Suppressor macrophage (primary cell): ENCODE data around the gene SLC25A21.
"Not testable (repeated sequence)": the region's sequence is repeated elsewhere in the genome, so short reads cannot be mapped to it uniquely, and the experiment has no call there.

Experiments used
- DNase-seq, 4 experiments: peaks; one replicate each; pipeline ENCODE4 v3.0.0-alpha.2; 2020 to 2022

The SLC25A21 gene

GRCh38 chr14:36820901-36821300 is 351.5 kb downstream of the SLC25A21 start:
- DNase-seq = no peak

DNA sequence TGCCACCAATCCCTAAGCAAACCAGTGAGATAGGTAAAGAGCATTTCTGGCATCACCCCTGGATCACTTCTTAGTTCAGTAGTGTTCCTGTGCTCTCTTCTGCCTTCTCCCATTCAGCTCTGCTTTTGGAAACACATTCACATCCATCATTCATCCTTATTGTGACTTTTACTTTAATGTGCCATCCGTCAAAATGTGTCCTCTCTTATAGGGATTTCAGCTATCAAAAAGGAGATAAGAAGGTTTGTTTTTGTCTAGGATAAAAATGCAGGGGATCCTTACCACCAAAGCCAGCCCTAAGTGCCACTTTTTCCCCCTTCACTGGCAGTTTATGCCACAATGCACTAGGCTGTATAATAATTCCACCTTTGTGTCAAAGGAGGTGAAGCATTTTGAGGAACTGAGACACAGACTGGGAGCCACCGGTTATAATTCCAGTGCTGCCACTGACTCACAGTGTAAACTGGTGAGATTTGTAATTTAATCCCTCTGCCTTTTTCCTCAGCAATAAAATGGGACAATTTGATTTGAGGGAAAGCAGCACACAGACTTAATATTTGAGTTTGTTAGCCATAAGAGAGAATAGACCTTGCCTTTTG is 352.2 kb downstream of the SLC25A21 start:
- no peak for DNase-seq

GRCh38 chr14:36818794-36819384 is 353.5 kb downstream of the SLC25A21 start:
- DNase-seq = no peak

- no peak for DNase-seq
Observed at GRCh38 chr14:36818246-36818645, 354.2 kb downstream of the SLC25A21 start.

DNA sequence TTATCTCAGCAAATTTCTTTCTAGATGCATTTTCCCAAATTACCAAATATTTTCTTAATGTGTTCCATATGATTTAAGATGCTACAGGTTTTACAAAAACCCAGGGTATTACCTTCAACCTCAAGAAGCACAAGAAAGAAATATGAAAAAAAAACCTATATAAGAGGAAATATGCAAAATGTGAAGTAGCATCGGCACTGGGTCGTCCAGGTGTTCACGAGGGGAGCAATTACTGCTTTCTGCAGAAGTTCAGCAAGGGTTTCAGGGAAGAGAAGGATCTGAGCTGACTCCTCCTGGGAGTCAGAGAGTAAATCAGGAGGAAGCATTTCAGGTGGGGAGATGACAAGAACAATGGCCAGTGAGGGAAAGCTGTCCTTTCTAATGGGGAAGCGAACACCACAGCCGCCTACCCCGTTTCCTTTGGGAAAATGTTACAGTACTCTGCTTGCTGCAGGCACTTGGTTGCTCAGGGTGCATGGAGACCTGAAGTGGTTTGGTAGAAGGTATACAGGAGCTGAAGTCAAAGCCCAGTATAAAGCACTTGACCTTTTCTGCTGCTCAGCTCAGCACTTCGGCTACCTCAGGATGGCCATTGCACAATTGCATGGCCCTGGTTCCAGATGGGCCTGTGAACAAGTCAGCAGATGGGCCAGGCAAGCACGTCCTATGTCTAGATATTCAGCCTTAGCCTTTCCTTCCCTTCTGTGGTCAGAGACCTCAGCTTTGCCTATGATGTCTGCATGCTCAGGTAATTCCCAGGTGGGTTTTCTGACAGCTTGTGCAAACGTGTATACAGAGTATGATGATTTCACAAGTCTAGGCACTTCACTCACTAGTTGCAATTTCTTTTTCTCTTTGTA is 355.1 kb downstream of the SLC25A21 start:
- no peak for DNase-seq

DNA sequence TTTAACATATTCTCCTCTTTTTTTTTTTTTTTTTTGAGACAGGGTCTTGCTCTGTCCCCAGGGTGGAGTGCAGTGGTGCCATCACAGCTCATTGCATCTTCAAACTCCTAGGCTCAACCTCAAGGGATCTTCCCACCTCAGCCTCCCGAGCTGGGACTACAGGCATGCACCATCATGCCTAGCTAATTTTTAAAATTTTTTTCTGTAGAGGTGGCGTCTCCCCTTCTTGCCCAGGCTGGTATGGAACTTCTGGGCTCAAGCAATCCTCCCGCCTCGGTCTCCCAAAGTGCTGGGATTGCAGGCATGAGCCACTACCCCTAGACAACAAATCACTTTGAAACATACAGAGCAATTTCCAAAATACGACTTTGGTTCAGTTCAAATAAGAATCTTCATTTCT is 355.9 kb downstream of the SLC25A21 start:
- no peak for DNase-seq

DNA sequence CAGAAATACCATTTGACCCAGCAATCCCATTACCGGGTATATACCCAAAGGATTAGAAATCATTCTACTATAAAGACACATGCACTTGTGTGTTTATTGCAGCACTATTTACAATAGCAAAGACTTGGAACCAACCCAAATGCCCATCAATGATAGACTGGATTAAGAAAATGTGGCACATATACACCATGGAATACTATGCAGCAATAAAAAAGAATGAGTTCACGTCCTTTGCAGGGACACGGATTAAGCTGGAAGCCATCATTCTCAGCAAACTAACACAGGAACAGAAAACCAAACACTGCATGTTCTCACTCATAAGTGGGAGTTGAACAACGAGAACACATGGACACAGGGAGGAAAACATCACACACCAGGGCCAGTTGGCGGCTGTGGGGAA is 357.6 kb downstream of the SLC25A21 start:
- DNase-seq = not testable (repeated sequence)

GRCh38 chr14:36810209-36810608 is 362.2 kb downstream of the SLC25A21 start:
- no peak for DNase-seq

DNA sequence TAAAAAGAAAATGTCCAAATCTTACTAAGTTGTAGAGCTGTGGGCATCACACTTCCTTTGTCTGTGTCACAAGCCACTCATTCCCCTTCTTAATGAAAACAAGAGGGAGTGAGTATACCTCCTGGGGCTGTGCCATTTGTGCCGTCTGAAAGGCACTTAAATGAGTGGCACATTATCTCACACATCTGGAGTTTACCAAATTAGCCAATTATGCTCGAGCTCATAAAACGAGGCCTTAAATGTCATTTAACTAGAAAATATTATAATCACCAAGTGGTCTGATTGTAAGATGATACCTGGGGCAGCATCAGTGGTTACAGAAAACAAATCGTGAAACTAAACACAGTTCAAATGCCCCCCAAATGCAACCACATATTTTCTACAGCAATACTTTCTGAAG is 364.7 kb downstream of the SLC25A21 start:
- no peak for DNase-seq

- no peak for DNase-seq
Observed at GRCh38 chr14:36805131-36805559, 367.3 kb downstream of the SLC25A21 start.

DNA sequence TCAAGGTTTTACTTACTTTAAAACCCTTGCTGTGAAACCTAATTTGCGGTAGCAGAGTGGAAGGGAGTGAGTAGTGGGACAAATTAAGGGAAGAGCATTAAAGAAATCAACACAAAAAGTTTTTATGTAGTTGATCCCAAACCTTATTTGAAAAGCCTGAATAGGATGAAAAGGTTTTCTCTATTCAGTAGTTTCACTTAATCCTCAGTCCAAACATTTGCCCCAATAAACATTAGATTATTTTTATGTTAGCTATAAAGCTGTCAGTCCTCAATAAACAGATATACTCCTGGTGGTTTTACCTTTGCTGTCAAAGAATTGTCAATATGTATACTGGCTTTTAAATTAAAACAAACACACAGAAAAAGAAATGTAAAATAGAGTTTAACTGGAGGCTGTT is 374.8 kb downstream of the SLC25A21 start:
- no peak for DNase-seq

DNA sequence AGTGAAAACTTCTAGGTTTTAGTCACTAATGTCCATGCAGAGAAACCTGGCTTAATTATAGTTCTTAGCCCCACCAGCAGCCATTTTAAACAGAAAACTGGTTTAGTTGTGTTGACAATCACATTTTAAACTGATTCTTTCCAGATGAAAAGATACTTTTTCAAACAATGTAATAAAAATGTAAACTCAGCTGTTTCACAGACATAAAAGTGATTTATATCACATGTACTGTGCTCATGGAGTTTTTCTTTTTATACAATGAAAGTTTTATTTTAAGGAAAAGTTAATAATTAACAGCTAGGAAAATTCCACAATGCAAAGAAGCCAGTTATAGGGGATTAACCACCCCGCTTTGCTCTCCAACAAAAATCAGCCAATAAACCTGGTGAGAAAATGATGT is 381.0 kb downstream of the SLC25A21 start:
- DNase-seq = no peak

GRCh38 chr14:36785511-36785910 is 386.9 kb downstream of the SLC25A21 start:
- no peak for DNase-seq

- no peak for DNase-seq
Observed at GRCh38 chr14:36784541-36784940, 387.9 kb downstream of the SLC25A21 start.

DNA sequence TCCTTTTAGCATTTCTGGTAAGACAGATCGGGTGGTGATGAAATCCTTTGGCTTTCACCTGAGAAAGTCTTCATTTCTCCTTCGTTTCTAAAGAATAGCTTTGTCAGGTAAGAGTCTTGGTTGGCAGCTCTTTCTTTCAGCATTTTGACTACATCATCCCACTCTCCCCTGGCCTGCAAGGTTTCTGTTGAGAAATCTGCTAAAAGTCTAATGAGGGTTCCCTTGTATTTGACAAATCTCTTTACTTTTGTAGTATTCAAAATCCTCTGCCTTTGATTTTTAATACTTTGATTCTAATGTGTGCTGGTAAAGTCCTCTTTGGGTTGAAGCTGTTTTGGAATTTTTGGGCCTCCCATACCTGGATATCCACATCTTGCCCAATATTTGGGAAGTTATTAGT is 390.5 kb downstream of the SLC25A21 start:
- DNase-seq = no peak

GRCh38 chr14:36773558-36773957 is 398.8 kb downstream of the SLC25A21 start:
- DNase-seq = no peak

- DNase-seq = no peak
Observed at GRCh38 chr14:36773136-36773540, 399.3 kb downstream of the SLC25A21 start.

- no peak for DNase-seq
Observed at GRCh38 chr14:36771028-36771640, 401.3 kb downstream of the SLC25A21 start.

DNA sequence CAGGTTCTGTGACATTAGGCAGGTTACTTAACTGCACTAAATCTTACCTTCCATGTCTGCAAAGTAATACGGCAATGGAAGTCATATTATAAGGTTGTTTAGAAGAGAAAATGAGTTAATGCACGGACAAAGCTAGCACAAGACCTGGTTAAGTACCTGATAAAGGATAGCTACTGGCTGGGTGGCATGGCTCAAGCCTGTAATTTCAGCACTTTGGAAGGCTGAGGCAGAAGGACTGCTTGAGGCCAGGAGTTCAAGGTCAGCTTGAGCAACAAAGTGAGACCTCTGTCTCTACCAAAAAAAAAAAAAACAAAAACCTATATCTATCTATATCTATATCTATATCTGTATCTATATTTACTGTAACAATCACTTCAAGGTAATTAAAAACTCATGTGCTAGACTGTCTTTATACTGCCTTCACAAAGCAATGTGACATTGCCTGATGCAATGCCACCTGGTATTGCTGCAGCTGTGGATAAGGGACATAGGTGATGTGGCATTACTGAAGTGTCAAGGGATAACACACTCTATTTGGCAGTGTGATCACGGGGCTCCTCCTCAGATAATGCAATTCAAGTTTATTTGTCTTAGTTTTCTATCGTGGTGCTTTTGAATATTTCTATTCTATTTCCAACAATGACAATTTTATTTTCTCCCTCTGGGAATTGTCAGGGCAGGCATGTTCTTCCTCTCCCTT is 403.6 kb downstream of the SLC25A21 start:
- no peak for DNase-seq

- DNase-seq = no peak
Observed at GRCh38 chr14:36767603-36768281, 404.7 kb downstream of the SLC25A21 start.

DNA sequence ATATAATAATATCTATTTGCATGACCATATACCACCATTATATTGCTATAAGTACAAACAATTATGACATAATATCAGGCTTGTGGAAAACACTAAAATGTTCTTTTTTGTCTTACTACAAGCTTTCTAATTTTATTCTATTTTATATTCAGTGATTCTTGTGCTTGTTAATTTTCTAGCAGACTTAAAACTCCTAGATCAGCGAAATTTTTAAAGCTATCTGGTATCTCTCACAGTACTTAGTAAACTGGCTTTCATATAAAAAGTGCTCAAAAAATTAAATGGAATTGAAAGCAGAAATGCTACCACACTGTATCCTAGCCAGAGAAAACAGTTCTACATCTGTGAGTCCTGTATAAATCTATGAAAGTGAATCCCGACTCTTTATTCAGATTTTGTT is 405.4 kb downstream of the SLC25A21 start:
- DNase-seq = no peak
